GM18519 (cell line): Measurements from ENCODE around the gene TRIP6.

Experiments used
- ATAC-seq: cut with Tn5 transposase; IDR thresholded peaks from one replicate; pipeline ENCODE4 v1.9.1; 2021; ENCODE audit warnings: mild to moderate bottlenecking, moderate library complexity; ENCODE audit not compliant: unreplicated experiment, low FRiP score

TRIP6 gene

DNA sequence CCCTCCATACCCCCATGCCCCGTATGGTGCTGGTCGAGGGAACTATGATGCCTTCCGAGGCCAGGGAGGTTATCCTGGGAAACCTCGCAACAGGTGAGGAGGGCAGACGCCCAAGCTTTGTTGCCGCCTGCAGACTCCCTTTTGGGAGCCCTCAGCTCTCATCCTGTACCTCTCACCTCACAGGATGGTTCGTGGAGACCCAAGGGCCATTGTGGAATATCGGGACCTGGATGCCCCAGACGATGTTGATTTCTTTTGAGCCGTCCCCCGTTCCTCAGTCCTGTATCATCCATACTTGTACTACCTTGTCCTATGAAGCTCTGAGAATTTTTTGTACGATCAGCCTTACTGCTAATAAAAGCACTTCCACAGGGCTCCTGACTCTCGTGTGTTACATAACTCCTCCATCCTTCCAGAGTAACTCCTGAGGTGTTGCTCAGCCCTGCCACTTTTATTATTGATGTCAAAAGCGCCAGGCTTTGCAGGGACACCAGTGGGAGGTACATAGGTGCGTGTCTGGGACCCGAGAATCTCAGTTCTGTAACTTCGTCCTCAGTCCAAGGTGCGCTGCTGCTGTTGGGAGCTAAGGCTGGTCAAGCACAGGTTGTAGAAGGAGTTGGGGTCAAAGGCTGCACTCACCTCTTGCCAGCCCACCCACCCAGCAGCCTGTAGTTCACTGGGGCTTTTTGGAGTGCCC is 21.3 kb downstream of the TRIP6 start:
- no peak for ATAC-seq

- ATAC-seq, result peak; percentile 14
Measured at GRCh38 chr7:100888988-100889750, 22.0 kb downstream of the TRIP6 start, which contains the start of gene UFSP1. UFSP1 (minus strand) TSS chr7:100889715; CDS start chr7:100889271, 444 bp downstream.

DNA sequence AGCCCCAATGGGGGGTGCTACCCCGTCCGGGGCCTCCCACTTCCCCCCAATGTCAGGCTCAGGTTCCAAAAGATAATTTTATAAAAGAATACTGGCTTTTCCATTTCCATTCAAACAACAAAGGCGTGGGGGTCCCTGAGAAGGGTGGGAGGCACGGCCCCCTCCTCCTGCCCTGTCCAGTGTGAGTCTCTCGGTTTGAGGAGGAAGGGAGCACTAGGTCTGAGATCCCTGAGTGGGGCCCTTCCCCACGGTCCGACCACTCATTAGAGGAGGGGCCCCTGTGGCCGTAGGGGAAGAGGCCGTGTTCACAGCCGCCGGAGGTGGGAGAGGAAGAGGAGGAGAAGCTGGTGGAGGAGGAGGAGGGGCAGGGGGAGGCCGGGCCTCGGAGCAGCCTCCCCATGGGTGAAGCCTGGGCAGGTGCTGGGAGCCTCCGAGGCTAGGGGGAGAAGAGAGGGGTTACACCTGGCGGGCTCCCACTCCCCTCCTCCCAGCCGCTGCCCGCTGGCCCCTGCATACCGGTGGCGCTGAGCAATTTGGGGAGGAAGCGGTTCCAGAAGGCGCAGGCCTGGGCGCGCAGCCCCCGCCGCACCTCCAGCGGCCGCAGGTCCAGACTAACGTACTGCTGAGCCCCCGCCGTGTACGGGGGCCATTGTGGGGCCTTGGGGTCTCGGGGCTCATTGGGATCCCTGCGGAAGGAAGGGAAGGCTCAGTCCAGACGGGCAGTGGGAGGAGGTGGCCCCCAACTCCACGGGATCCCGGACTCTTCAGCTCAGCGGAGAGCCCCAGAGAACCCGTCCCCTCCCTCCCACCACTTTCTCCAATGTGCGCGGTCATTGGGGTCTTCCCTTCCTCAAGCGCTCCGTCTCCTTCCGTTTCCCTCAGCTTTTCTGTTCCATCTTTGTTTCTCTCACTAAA is 23.7 kb downstream of the TRIP6 start:
- ATAC-seq, result no peak

DNA sequence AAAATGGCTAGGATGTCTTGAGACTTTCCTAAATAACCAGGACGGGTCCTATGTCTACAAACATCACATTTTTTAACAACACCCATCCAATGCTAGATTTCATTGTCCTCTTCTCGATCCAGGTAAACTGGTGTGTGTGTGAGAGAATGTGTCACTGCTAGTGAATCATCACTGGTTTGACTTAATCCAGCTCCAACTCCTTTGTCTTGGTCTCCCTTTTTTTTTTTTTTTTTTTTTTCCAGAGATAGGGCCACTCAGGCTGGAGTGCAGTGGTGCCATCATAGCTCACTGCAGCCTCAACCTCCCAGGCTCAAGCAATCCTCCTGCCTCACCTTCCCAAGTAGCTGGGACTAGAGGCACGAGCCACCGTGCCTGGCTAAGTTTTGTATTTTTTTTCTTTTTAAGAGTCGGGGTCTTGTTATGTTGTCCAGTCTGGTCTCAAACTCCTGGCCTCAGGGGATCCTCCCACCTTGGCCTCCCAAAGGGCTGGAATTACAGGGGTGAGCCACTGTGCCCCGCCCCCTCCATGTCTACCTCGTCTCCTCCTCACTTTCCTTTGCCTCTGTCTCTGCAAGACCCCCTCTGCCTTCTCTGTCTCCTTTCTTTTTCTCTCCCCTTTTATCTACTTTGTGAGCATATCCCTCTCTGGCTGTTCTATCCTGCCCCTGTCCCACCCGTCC is 24.5 kb downstream of the TRIP6 start:
- no peak for ATAC-seq

GRCh38 chr7:100892364-100893317 is 25.5 kb downstream of the TRIP6 start:
- ATAC-seq, result no peak

GRCh38 chr7:100893318-100893895 is 26.2 kb downstream of the TRIP6 start:
- no peak for ATAC-seq

GRCh38 chr7:100893910-100894721 is 26.9 kb downstream of the TRIP6 start:
- no peak for ATAC-seq

DNA sequence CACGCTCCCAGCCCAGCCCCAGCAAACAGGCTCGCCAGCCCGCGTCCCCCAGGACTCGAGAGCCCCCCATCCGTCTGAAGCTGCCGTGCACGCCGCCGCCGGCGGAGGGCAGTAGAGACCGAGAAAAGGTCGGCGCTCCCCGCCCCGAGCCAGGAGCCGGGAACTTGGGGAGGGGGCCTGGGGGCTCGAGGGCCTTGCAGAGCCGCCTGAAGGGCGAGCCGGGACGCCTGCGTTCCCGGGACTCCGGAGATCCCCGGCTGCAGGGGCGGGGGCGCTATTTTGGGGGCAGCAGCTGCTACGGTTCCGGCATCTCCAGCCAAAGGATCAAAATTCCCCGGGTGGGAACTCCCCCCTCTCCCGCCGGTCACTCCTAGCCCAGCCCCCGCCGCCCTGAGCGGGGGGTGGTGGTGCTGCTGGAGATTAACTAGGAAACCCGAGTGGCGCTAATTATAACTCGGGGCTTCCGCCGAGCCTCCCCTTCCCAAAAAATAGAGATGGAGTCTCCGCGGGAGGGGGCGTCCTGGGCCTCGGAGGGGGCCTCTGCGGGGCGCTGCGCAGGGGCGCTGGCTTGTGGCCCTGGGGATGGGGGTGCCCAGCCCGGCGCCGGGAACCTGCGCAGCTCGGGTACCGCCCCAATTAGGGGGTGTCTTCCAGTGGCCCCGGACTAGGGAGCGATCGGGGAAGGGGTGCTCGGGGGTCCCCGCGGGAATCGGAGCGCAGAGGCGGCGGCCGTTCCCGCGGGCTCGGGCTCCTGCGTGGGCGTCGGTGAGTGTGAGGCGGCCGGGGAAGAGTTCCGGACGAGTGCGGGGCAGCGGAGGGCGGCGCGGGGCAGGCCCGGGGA is 27.9 kb downstream of the TRIP6 start:
- ATAC-seq, result no peak

GRCh38 chr7:100895701-100895955 is 28.4 kb downstream of the TRIP6 start, which contains the start of gene ACHE:
ACHE (minus strand) TSS chr7:100895888; CDS start chr7:100894232, 1,656 bp downstream.
- ATAC-seq, result no peak

GRCh38 chr7:100895956-100896731 is 29.0 kb downstream of the TRIP6 start:
- ATAC-seq, result no peak

- no peak for ATAC-seq
Measured at GRCh38 chr7:100896732-100897608, 29.8 kb downstream of the TRIP6 start.

- no peak for ATAC-seq
Measured at GRCh38 chr7:100897772-100898454, 30.7 kb downstream of the TRIP6 start.

DNA sequence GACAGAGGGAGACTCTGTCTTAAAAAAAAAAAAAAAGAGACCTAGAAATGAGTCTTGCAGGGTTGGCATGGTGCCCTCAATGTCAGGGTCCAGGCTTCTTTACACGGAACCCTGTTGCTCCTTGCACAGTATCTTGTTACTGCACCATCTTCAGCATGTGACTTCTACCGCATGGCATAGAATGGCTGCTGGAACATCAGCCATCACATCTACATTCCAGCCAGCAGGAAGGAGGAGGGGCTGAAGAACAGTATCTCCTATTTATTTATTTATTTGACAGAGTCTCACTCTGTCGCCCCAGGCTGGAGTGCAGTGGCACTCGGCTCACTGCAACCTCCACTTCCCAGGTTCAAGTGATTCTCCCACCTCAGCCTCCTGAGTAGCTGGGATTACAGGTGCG is 32.2 kb downstream of the TRIP6 start:
- no peak for ATAC-seq

DNA sequence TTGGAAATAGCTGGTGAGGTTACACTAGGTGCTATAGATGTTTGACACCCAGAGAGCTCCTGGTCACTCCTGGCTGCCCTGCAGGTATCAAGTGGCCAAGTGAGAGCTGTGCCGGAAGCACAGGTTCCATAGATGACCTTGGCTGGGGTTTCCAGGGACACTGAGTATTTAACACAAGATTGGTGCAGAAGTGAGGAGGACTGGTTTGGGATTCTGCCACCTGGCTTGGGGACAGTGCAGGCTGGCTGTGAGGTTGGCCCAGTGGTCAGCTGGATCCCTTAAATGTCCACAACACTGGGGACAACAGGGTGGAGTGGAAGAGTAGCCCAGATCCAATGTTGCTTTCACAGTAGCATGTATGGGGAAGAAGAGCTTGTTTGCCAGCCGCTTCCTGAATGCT is 33.8 kb downstream of the TRIP6 start:
- ATAC-seq, result no peak

DNA sequence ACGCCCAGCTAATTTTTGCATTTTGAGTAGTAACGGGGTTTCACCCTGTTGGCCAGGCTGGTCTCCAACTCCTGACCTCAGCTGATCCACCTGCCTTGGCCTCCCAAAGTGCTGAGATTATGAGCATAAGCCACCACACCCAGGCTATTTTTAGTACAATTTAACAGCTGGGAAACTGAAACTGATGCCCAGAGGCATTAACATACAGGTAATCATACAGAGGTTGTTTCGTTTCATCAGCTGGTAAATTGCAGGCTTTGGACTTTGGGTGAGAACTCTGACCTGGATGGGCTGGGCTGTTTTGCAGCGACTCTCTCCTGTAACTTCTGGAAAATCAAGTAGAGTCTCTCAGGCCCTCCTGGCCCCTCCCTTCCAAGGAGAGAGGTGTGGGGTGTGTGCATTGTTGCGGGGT is 34.7 kb downstream of the TRIP6 start:
- no peak for ATAC-seq
